Measurements from ENCODE around the gene CARD11.

The CARD11 gene

GRCh38 chr7:2930310-2931033 is 113.2 kb downstream of the CARD11 start:
- no peak overlapping the region for H3K4me3 ChIP-seq
- DNase-seq: peak; percentile 9 to 45

GRCh38 chr7:2929321-2930201 is 114.1 kb downstream of the CARD11 start:
- TF ChIP-seq, protein P1, sequence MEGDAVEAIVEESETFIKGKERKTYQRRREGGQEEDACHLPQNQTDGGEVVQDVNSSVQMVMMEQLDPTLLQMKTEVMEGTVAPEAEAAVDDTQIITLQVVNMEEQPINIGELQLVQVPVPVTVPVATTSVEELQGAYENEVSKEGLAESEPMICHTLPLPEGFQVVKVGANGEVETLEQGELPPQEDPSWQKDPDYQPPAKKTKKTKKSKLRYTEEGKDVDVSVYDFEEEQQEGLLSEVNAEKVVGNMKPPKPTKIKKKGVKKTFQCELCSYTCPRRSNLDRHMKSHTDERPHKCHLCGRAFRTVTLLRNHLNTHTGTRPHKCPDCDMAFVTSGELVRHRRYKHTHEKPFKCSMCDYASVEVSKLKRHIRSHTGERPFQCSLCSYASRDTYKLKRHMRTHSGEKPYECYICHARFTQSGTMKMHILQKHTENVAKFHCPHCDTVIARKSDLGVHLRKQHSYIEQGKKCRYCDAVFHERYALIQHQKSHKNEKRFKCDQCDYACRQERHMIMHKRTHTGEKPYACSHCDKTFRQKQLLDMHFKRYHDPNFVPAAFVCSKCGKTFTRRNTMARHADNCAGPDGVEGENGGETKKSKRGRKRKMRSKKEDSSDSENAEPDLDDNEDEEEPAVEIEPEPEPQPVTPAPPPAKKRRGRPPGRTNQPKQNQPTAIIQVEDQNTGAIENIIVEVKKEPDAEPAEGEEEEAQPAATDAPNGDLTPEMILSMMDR (IDR thresholded peaks at IDR 0.05): no peak
- H3K9me3 ChIP-seq: no peaks in the 10 kb centered on the region
- peak in 1 of 2 donors; percentile 41 for DNase-seq
- no peak overlapping the region for H3K27ac ChIP-seq
- H3K4me1 ChIP-seq: no peaks in the 10 kb centered on the region
- H3K27me3 ChIP-seq: peaks cover 0 to 31% of the 10 kb centered on the region in 2 donors
- H3K36me3 ChIP-seq: no peaks in the 10 kb centered on the region
- H3K4me3 ChIP-seq: no peak overlapping the region
- intact Hi-C loops (cut with DNase I; ENCODE audit: low total_unique reads): no loop called here

More at GRCh38 chr7:2930310-2931033, 113.2 kb downstream of the CARD11 start:
- Histone ChIP-seq H3K4me1 (no peaks in the 10 kb centered on the region), H3K27me3 (peaks cover 0 to 31% of the 10 kb centered on the region in 2 donors), H3K27ac (no peak overlapping the region), H3K36me3 (no peaks in the 10 kb centered on the region), H3K9me3 (no peaks in the 10 kb centered on the region)
- TF ChIP-seq, protein P1 (IDR thresholded peaks at IDR 0.05): no peak
- intact Hi-C loops (cut with DNase I; ENCODE audit: low total_unique reads): no loop called here

- intact Hi-C loops (cut with DNase I; ENCODE audit: low total_unique reads): no loop called here
- Histone ChIP-seq H3K9me3 (no peaks in the 10 kb centered on the region), H3K4me1 (no peaks in the 10 kb centered on the region), H3K27ac (no peak overlapping the region), H3K4me3 (no peak overlapping the region), H3K27me3 (peaks cover 0 to 31% of the 10 kb centered on the region in 2 donors), H3K36me3 (no peaks in the 10 kb centered on the region)
- TF ChIP-seq, protein P1 (IDR thresholded peaks at IDR 0.05): no peak
- DNase-seq: peak in 1 of 2 donors; percentile 59
Measured at GRCh38 chr7:2928613-2929311, 114.9 kb downstream of the CARD11 start.

- no peak for DNase-seq
- H3K27me3 ChIP-seq: peaks cover 0 to 34% of the 10 kb centered on the region in 2 donors
- TF ChIP-seq, protein P1 (IDR thresholded peaks at IDR 0.05): no peak
- H3K27ac ChIP-seq: no peak overlapping the region
- H3K4me1 ChIP-seq: no peaks in the 10 kb centered on the region
- H3K4me3 ChIP-seq: no peak overlapping the region
- no peaks in the 10 kb centered on the region for H3K9me3 ChIP-seq
- intact Hi-C loops (cut with DNase I; ENCODE audit: low total_unique reads): no loop called here
- H3K36me3 ChIP-seq: no peaks in the 10 kb centered on the region
Measured at GRCh38 chr7:2928256-2928612, 115.4 kb downstream of the CARD11 start.

DNA sequence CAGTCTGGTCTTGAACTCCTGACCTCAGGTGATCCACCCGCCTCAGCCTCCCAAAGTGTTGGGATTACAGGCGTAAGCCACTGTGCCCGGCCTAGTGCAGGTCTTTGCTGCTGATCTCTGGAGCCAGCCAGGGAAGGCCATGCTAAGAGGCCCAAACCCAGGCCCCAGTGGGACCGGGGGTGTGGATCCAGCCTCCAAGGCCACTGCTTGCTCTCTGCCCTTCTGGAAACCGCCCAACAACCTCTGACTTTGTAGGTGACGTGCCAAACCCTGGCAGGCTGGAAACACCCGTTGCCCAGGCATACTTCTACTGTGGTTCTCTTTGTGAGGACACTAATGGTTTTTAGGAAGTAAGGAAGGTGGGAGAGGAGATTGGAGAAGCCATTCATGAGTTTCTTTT is 116.1 kb downstream of the CARD11 start:
- DNase-seq: peak; percentile 9 to 39
- Histone ChIP-seq H3K9me3 (no peaks in the 10 kb centered on the region), H3K4me3 (no peak overlapping the region), H3K27me3 (peaks cover 0 to 36% of the 10 kb centered on the region in 2 donors), H3K36me3 (no peaks in the 10 kb centered on the region), H3K27ac (no peak overlapping the region), H3K4me1 (no peaks in the 10 kb centered on the region)
- TF ChIP-seq, protein P1 (IDR thresholded peaks at IDR 0.05): no peak
- intact Hi-C loops (cut with DNase I; ENCODE audit: low total_unique reads): no loop called here
